K562 (cell line): Measurements from ENCODE around the gene NUSAP1. TPM values are rescaled to one million over a fixed set of nuclear protein-coding genes. Genes with fewer than 3 reads are reported as not detected.

Experiments used
- ATAC-seq: fragments of 200-7000 bp; cut with Tn5 transposase; 3 replicates; pipeline ENCODE4 v1.9.1; 2020; ENCODE audit warnings: moderate library complexity
- BruUV-seq: library from RNA; stranded (reverse); fragments of 400-500 nt; replicated peaks from 2 replicates; lab custom pipeline; 2021; lab: Mats Ljungman, UMichigan
- CTCF ChIA-PET: fragments of 300-600 bp; formaldehyde crosslinking; extraction: SDS; loops from one replicate; lab custom pipeline; 2021; ENCODE audit warnings: low intra/inter-chr PET ratio; lab: Yijun Ruan, JAX
- POLR2A ChIA-PET: fragments of 300-600, 350-650 bp; sonication (Branson Sonifier 250); formaldehyde crosslinking; extraction: SDS; loops from one replicate; lab custom pipeline; 2021; ENCODE audit warnings: antibody characterized with exemption, inconsistent platforms; lab: Yijun Ruan, JAX
- DNase-seq, 4 experiments: peaks; one replicate each; pipeline versions ENCODE4 v3.0.0 to v3.0.0-alpha.2; 2011 to 2018; ENCODE audit warnings: low spot score in 3 of 4, mixed read lengths in 3 of 4; ENCODE audit errors: extremely low read depth in 1 of 4
- FAIRE-seq: peaks from 2 replicates; lab custom pipeline; 2011; peaks lifted over from hg19 to GRCh38; lab: Jason Lieb, UNC
- H2AFZ ChIP-seq: 2 replicates; pipeline ENCODE4 v1.6.0; 2011; ENCODE audit warnings: low read depth, low read length, control low read depth, inconsistent platforms
- H3K27ac ChIP-seq: fragments of 200-600 bp; 3 replicates; pipeline ENCODE4 v1.8.0; 2011; ENCODE audit warnings: low read depth, mild to moderate bottlenecking, control low read depth, inconsistent platforms, low read length, moderate library complexity, mixed read lengths; ENCODE audit errors: extremely low read depth
- H3K27me3 ChIP-seq, 2 experiments: fragments of 300-600 bp in 1 of 2; 2 replicates in 1 of 2; 3 replicates in 1 of 2; pipeline versions ENCODE4 v1.6.0 to v1.8.0; 2011; ENCODE audit warnings: inconsistent platforms in 2 of 2, low read length in 2 of 2, mild to moderate bottlenecking in 1 of 2, mixed read lengths in 1 of 2, moderate library complexity in 1 of 2; ENCODE audit not compliant: control insufficient read depth in 2 of 2, insufficient read depth in 2 of 2
- H3K36me3 ChIP-seq: fragments of 300-600 bp; 3 replicates; pipeline ENCODE4 v1.8.0; 2011; ENCODE audit warnings: mild to moderate bottlenecking, low read length, inconsistent platforms; ENCODE audit not compliant: control insufficient read depth, insufficient read depth
- H3K4me1 ChIP-seq, 2 experiments: fragments of 200-600 bp in 1 of 2; replicated peaks in 1 of 2; 2 replicates in 1 of 2; 3 replicates in 1 of 2; pipeline versions ENCODE4 v1.5.1 to v1.8.0; 2011; ENCODE audit warnings: inconsistent platforms in 2 of 2, low read length in 2 of 2, mild to moderate bottlenecking in 1 of 2, mixed read lengths in 1 of 2, moderate library complexity in 1 of 2; ENCODE audit not compliant: control insufficient read depth in 2 of 2, insufficient read depth in 2 of 2
- H3K4me2 ChIP-seq: 2 replicates; pipeline ENCODE4 v1.6.1; 2011; ENCODE audit warnings: low read length, control low read depth, inconsistent platforms, mixed read lengths; ENCODE audit not compliant: insufficient read depth
- H3K4me3 ChIP-seq: fragments of 200-600 bp; sonication (generic), shearing (Covaris generic); 2 replicates; pipeline ENCODE4 v1.5.1; 2016; ENCODE audit warnings: control low read depth, inconsistent platforms
- H3K79me2 ChIP-seq: fragments of 200-600 bp; 3 replicates; pipeline ENCODE4 v1.8.0; 2011; ENCODE audit warnings: low read length, inconsistent platforms; ENCODE audit not compliant: control insufficient read depth, insufficient read depth
- H3K9ac ChIP-seq, 2 experiments: 2 replicates each; pipeline versions ENCODE4 v1.6.0 to v1.6.1; 2011; ENCODE audit warnings: low read depth in 2 of 2, low read length in 2 of 2, control low read depth in 1 of 2, inconsistent platforms in 1 of 2, mild to moderate bottlenecking in 1 of 2, mixed read lengths in 1 of 2; ENCODE audit not compliant: insufficient read depth in 1 of 2
- H3K9me1 ChIP-seq: one replicate; pipeline ENCODE4 v1.6.0; 2011; ENCODE audit warnings: inconsistent platforms, mild to moderate bottlenecking, low read length, moderate library complexity; ENCODE audit not compliant: control insufficient read depth, insufficient read depth
- H3K9me3 ChIP-seq: replicated peaks from 2 replicates; pipeline ENCODE4 v1.5.1; 2011; ENCODE audit warnings: low read depth, low read length, inconsistent platforms; ENCODE audit not compliant: control insufficient read depth, insufficient read depth
- H4K20me1 ChIP-seq: replicated peaks from 2 replicates; pipeline ENCODE4 v1.6.1; 2011; ENCODE audit warnings: low read length, inconsistent platforms, mixed read lengths; ENCODE audit not compliant: control insufficient read depth, insufficient read depth
- E4F1 ChIP-seq: fragments of 250-450 bp; sonication (Bioruptor Pico); IDR thresholded peaks from 2 replicates; pipeline ENCODE4 v1.5.0; 2021; ENCODE audit warnings: mild to moderate bottlenecking, borderline replicate concordance
- MAZ ChIP-seq, 2 experiments: fragments of 450-650 bp in 1 of 2; sonication (generic) in 1 of 2; formaldehyde crosslinking; IDR thresholded peaks in 1 of 2; conservative IDR thresholded peaks in 1 of 2; 2 replicates each; pipeline versions ENCODE4 v1.4.0 to v1.5.0; 2020; ENCODE audit warnings: mild to moderate bottlenecking in 1 of 2, missing genetic modification reagents in 1 of 2
- MNT ChIP-seq, 2 experiments: fragments of 450-650 bp; conservative IDR thresholded peaks; 2 replicates each; pipeline ENCODE4 v1.6.1; 2017; ENCODE audit warnings: mild to moderate bottlenecking in 2 of 2, moderate library complexity in 2 of 2
- NRF1 ChIP-seq, 2 experiments: fragments of 450-650 bp; IDR thresholded peaks in 1 of 2; conservative IDR thresholded peaks in 1 of 2; 2 replicates each; pipeline ENCODE4 v1.6.1; 2014; ENCODE audit warnings: mild to moderate bottlenecking in 2 of 2
- STAT5B ChIP-seq: fragments of 250-450 bp; sonication (Bioruptor Pico); IDR thresholded peaks from 2 replicates; pipeline ENCODE4 v1.8.0; 2021; ENCODE audit warnings: mild to moderate bottlenecking, inconsistent platforms
- ZNF3 ChIP-seq: fragments of 250-450 bp; sonication (Bioruptor Pico); IDR thresholded peaks from 2 replicates; pipeline ENCODE4 v1.5.0; 2021; ENCODE audit warnings: mild to moderate bottlenecking, moderate library complexity
- ZNF318 ChIP-seq, 2 experiments: fragments of 450-650 bp; IDR thresholded peaks; 2 replicates each; pipeline ENCODE4 v1.6.1; 2016; ENCODE audit warnings: mild to moderate bottlenecking in 2 of 2, borderline replicate concordance in 1 of 2, low read depth in 1 of 2, moderate library complexity in 1 of 2
- ZNF79 ChIP-seq: fragments of 250-450 bp; sonication (Bioruptor Pico); IDR thresholded peaks from 2 replicates; pipeline ENCODE4 v1.4.0; 2020; ENCODE audit warnings: low read depth, mild to moderate bottlenecking, moderate library complexity
- WGBS: fragments of 100-300 bp; shearing (Covaris generic); methylation state at CpG from one replicate; pipeline ENCODE4 v1.1.6; 2016; ENCODE audit warnings: low coverage, mixed read lengths; ENCODE audit not compliant: insufficient coverage; ENCODE audit errors: missing lambda C conversion rate; 5-methylcytosine and 5-hydroxymethylcytosine counted together
- in situ Hi-C: fragments of 300-500 bp; cut with MboI; formaldehyde crosslinking; loops from 4 replicates; pipeline ENCODE4 v1.15.0; 2018; ENCODE audit warnings: inconsistent platforms, mixed read lengths
- intact Hi-C: fragments of 100-400 bp; cut with micrococcal nuclease; formaldehyde crosslinking; loops from 2 replicates; pipeline ENCODE4 v1.14.2; 2022
- polyA plus RNA-seq, 8 experiments: library from polyadenylated mRNA; depleted of rRNA in 4 of 8; stranded (reverse) in 5 of 8; unstranded in 3 of 8; fragments of >200 nt; fragmentation: Nextera tagmentation in 2 of 8; fragmentation: Illumina TruSeq in 1 of 8; extraction: Ambion mirVana in 2 of 8; extraction: Trizol in 1 of 8; gene quantifications; 2 replicates each; pipeline versions ENCODE4 v1.2.1 to v1.2.3, GENCODE V29; 2011 to 2014; ENCODE audit warnings: inconsistent platforms in 1 of 8, missing spikeins in 1 of 8
- total RNA-seq, 7 experiments: library from RNA; depleted of rRNA in 6 of 7; stranded (reverse); fragments of >200 nt in 6 of 7; fragmentation: Illumina TruSeq in 2 of 7; extraction: Trizol in 2 of 7; gene quantifications; 2 replicates each; pipeline versions ENCODE4 v1.2.1 to v1.2.3, GENCODE V29; 2011 to 2021; ENCODE audit warnings: low replicate concordance in 1 of 7

NUSAP1 gene
- total and polyA plus RNA-seq, 9 of the 15 experiments (the other 6 are each of a cell fraction or from before 2014, with no cell fraction given) = 119 to 266 (median 227) TPM

GRCh38 chr15:41309226-41309905 is 23.3 kb upstream of the NUSAP1 start:
- WGBS = 89% methylated on average over 2 of the region's 2 CpGs
- Histone ChIP-seq H3K9me1 (no peaks in the 10 kb centered on the region), H3K27ac (no peak overlapping the region), H3K4me2 (no peak overlapping the region), H2AFZ (no peak overlapping the region), H3K79me2 (no peaks in the 10 kb centered on the region), H3K27me3 (no peaks in the 10 kb centered on the region), H4K20me1 (no peaks in the 10 kb centered on the region), H3K4me3 (no peak overlapping the region), H3K9ac (no peak overlapping the region), H3K36me3 (peaks cover 56% of the 10 kb centered on the region), H3K4me1 (no peaks in the 10 kb centered on the region), H3K9me3 (no peaks in the 10 kb centered on the region)
- intact Hi-C loops (no loop called here), in situ Hi-C loops (no loop called here)
- POLR2A ChIA-PET = interaction anchor here (0.7 to 2.4 kb wide), 8 partner anchors 8 to 23 kb away, joined by 3 to 7 read pairs (median 4); partner anchors contain the start of genes NUSAP1 and OIP5
- CTCF ChIA-PET = no interaction called here
- DNase-seq = no peak
- FAIRE-seq = peak; percentile 78
- no peak for ATAC-seq
- BruUV-seq = no TSS peak
- TF ChIP-seq ZNF79 (CRISPR knock-in tag) (no peak), MNT (conservative IDR thresholded peaks at IDR 0.05) (no peak), E4F1 (no peak), NRF1 (conservative IDR thresholded peaks at IDR 0.05 in 1 of 2, IDR thresholded peaks at IDR 0.05 in 1 of 2) (no peak), STAT5B (no peak), MAZ (CRISPR knock-in tag; conservative IDR thresholded peaks at IDR 0.05 in 1 of 2, IDR thresholded peaks at IDR 0.05 in 1 of 2) (no peak), ZNF3 (no peak), ZNF318 (IDR thresholded peaks at IDR 0.05; ENCODE audit: borderline replicate concordance in 1 of 2, low read depth in 1 of 2) (no peak)
